Upper lobe of right lung (tissue), 1 donor: ENCODE data around the gene ASPSCR1. TPM values are rescaled to one million over a fixed set of nuclear protein-coding genes. Genes with fewer than 3 reads are reported as not detected.

ENCODE experiments used
- ATAC-seq: fragments of 200-7000 bp; cut with Tn5 transposase; one replicate; pipeline ENCODE4 v1.9.1; 2020; ENCODE audit warnings: mild to moderate bottlenecking, moderate library complexity
- DNase-seq: peaks from one replicate; pipeline ENCODE4 v3.0.0-alpha.2; 2020
- H3K27ac ChIP-seq: fragments of 200-600 bp; one replicate; pipeline ENCODE4 v1.8.0; 2022
- H3K27me3 ChIP-seq: fragments of 200-600 bp; one replicate; pipeline ENCODE4 v1.8.0; 2022; ENCODE audit warnings: mild to moderate bottlenecking
- H3K36me3 ChIP-seq: fragments of 200-600 bp; one replicate; pipeline ENCODE4 v1.8.0; 2022
- H3K4me1 ChIP-seq: fragments of 200-600 bp; one replicate; pipeline ENCODE4 v1.8.0; 2022
- H3K4me3 ChIP-seq: fragments of 200-600 bp; one replicate; pipeline ENCODE4 v1.8.0; 2022; ENCODE audit warnings: mild to moderate bottlenecking
- H3K9me3 ChIP-seq: fragments of 200-600 bp; one replicate; pipeline ENCODE4 v1.8.0; 2022
- CTCF ChIP-seq: fragments of 200-600 bp; IDR thresholded peaks from one replicate; pipeline ENCODE4 v1.8.0; 2022; ENCODE audit warnings: antibody characterized with exemption
- intact Hi-C: fragments of 100-400 bp; cut with DNase I; formaldehyde crosslinking; loops from one replicate; pipeline ENCODE4 v1.11.0; 2022
- total RNA-seq: library from RNA; stranded (reverse); fragmentation: NEBNext Ultra II Directional; extraction: Animal tissue kit (Norgen Biotek cat#: 25700); gene quantifications from one replicate; pipeline ENCODE4 v1.2.1, GENCODE V29; 2021
- donor health status: DM: no; HTN: yes; CAD: no; lungs with severe emphysema.

Gene ASPSCR1
- total RNA-seq, 1 donor from 2014 or later = 50.3 TPM

GRCh38 chr17:82021107-82021899 lies 43.9 kb downstream of the ASPSCR1 start:
- peak; percentile 71 for TF ChIP-seq CTCF
- ATAC-seq = peak; percentile 15
- no peaks in the 10 kb centered on the region for H3K9me3 ChIP-seq
- peaks cover 20% of the 10 kb centered on the region for H3K4me1 ChIP-seq
- H3K36me3 ChIP-seq = no peaks in the 10 kb centered on the region
- no peak overlapping the region for H3K27ac ChIP-seq
- intact Hi-C loops = loop anchor here (2.0 kb wide), 1 partner anchor 63 kb away; no protein-coding TSS in a partner anchor
- H3K4me3 ChIP-seq = peak overlapping the region; percentile 98
- peak; percentile 90 for DNase-seq
- no peaks in the 10 kb centered on the region for H3K27me3 ChIP-seq

GRCh38 chr17:82021900-82022309 lies 44.5 kb downstream of the ASPSCR1 start:
- Histone ChIP-seq H3K27ac (peak overlapping the region; percentile 78), H3K9me3 (no peaks in the 10 kb centered on the region), H3K4me3 (peak overlapping the region; percentile 98), H3K4me1 (peaks cover 20% of the 10 kb centered on the region), H3K36me3 (no peaks in the 10 kb centered on the region), H3K27me3 (no peaks in the 10 kb centered on the region)
- ATAC-seq (no peak), DNase-seq (no peak)
- intact Hi-C loops = loop anchor here (2.0 kb wide), 1 partner anchor 63 kb away; no protein-coding TSS in a partner anchor
- no peak for TF ChIP-seq CTCF

GRCh38 chr17:82022310-82022980 lies 45.0 kb downstream of the ASPSCR1 start, which contains the start of gene CENPX:
TSS of gene CENPX (minus strand) at chr17:82022878. CDS start at chr17:82022861, 17 bp downstream.
- peak within 1 kb of the TSS; percentile 98 for H3K4me3 ChIP-seq
- DNase-seq (no peak), ATAC-seq (no peak)
- peak within 1 kb of the TSS; percentile 78 for H3K27ac ChIP-seq
- no peak for TF ChIP-seq CTCF
- no peaks in the 10 kb centered on the region for H3K36me3 ChIP-seq
- intact Hi-C loops = no loop called here
- no peaks in the 10 kb centered on the region for H3K9me3 ChIP-seq
- H3K27me3 ChIP-seq = no peaks in the 10 kb centered on the region
- H3K4me1 ChIP-seq = peaks cover 20% of the 10 kb centered on the region

- peaks cover 20% of the 10 kb centered on the region for H3K4me1 ChIP-seq
- H3K27me3 ChIP-seq = no peaks in the 10 kb centered on the region
- H3K27ac ChIP-seq = peak within 1 kb of the TSS; percentile 78
- H3K4me3 ChIP-seq = peak within 1 kb of the TSS; percentile 98
- peak; percentile 100 for DNase-seq
- intact Hi-C loops = no loop called here
- no peak for TF ChIP-seq CTCF
- no peaks in the 10 kb centered on the region for H3K9me3 ChIP-seq
- H3K36me3 ChIP-seq = no peaks in the 10 kb centered on the region
- peak; percentile 95 for ATAC-seq
Observed at GRCh38 chr17:82022981-82023446, 45.6 kb downstream of the ASPSCR1 start, which contains the start of gene LRRC45. TSS of gene LRRC45 (plus strand) at chr17:82023305. CDS start at chr17:82023644, 339 bp downstream.

- no peaks in the 10 kb centered on the region for H3K27me3 ChIP-seq
- peaks cover 20% of the 10 kb centered on the region for H3K4me1 ChIP-seq
- intact Hi-C loops = no loop called here
- no peaks in the 10 kb centered on the region for H3K9me3 ChIP-seq
- peak overlapping the region; percentile 68 for H3K4me3 ChIP-seq
- DNase-seq (no peak), ATAC-seq (peak; percentile 0)
- TF ChIP-seq CTCF = no peak
- H3K27ac ChIP-seq = peak overlapping the region; percentile 53
- H3K36me3 ChIP-seq = no peaks in the 10 kb centered on the region
Observed at GRCh38 chr17:82023447-82024241, 46.2 kb downstream of the ASPSCR1 start.
